ENCODE measurements around the gene PCSK2.
A peak's percentile ranks its signal among the peaks of the same experiment; 100 is the strongest.

PCSK2 gene

GRCh38 chr20:17343091-17343490, 116.3 kb downstream of the PCSK2 start:
- no peak for DNase-seq

GRCh38 chr20:17343656-17344452, 117.0 kb downstream of the PCSK2 start:
- DNase-seq = no peak

GRCh38 chr20:17344790-17345189, 118.0 kb downstream of the PCSK2 start:
- no peak for DNase-seq

GRCh38 chr20:17345321-17345720, 118.5 kb downstream of the PCSK2 start:
- DNase-seq = no peak

GRCh38 chr20:17350321-17350720, 123.5 kb downstream of the PCSK2 start:
- DNase-seq = no peak

GRCh38 chr20:17357238-17357637, 130.4 kb downstream of the PCSK2 start:
- DNase-seq = no peak

GRCh38 chr20:17358854-17359253, 132.0 kb downstream of the PCSK2 start:
- no peak for DNase-seq

GRCh38 chr20:17364681-17365080, 137.8 kb downstream of the PCSK2 start:
- no peak for DNase-seq

GRCh38 chr20:17365831-17366230, 139.0 kb downstream of the PCSK2 start:
- DNase-seq = no peak

- DNase-seq = no peak
Observed at GRCh38 chr20:17369506-17369905, 142.7 kb downstream of the PCSK2 start.

- no peak for DNase-seq
Observed at GRCh38 chr20:17372806-17373440, 146.1 kb downstream of the PCSK2 start.

GRCh38 chr20:17374086-17374485, 147.2 kb downstream of the PCSK2 start:
- no peak for DNase-seq

- DNase-seq = no peak
Observed at GRCh38 chr20:17376031-17376430, 149.2 kb downstream of the PCSK2 start.

- DNase-seq = no peak
Observed at GRCh38 chr20:17377231-17377630, 150.4 kb downstream of the PCSK2 start.

GRCh38 chr20:17379651-17380050, 152.8 kb downstream of the PCSK2 start:
- DNase-seq = no peak

- DNase-seq = no peak
Observed at GRCh38 chr20:17380801-17381200, 154.0 kb downstream of the PCSK2 start.

GRCh38 chr20:17381724-17382123, 154.9 kb downstream of the PCSK2 start:
- no peak for DNase-seq

- no peak for DNase-seq
Observed at GRCh38 chr20:17385798-17386197, 159.0 kb downstream of the PCSK2 start.

GRCh38 chr20:17390655-17391054, 163.8 kb downstream of the PCSK2 start:
- no peak for DNase-seq

GRCh38 chr20:17391127-17391771, 164.4 kb downstream of the PCSK2 start:
- DNase-seq = no peak

- DNase-seq = no peak
Observed at GRCh38 chr20:17394411-17394810, 167.6 kb downstream of the PCSK2 start.

- peak; percentile 83 for DNase-seq
Observed at GRCh38 chr20:17395729-17396128, 168.9 kb downstream of the PCSK2 start.

GRCh38 chr20:17399303-17399985, 172.6 kb downstream of the PCSK2 start:
- no peak for DNase-seq
